GOT3 (cell line): ENCODE measurements around the gene RHBDF2.
"Not testable (repeated sequence)": the region's sequence is repeated elsewhere in the genome, so short reads cannot be mapped to it uniquely, and the experiment has no call there.

Source experiments
- DNase-seq: peaks from one replicate; lab custom pipeline; 2025; ENCODE audit warnings: mixed read lengths; lab: John Stamatoyannopoulos, UW

The RHBDF2 gene

DNA sequence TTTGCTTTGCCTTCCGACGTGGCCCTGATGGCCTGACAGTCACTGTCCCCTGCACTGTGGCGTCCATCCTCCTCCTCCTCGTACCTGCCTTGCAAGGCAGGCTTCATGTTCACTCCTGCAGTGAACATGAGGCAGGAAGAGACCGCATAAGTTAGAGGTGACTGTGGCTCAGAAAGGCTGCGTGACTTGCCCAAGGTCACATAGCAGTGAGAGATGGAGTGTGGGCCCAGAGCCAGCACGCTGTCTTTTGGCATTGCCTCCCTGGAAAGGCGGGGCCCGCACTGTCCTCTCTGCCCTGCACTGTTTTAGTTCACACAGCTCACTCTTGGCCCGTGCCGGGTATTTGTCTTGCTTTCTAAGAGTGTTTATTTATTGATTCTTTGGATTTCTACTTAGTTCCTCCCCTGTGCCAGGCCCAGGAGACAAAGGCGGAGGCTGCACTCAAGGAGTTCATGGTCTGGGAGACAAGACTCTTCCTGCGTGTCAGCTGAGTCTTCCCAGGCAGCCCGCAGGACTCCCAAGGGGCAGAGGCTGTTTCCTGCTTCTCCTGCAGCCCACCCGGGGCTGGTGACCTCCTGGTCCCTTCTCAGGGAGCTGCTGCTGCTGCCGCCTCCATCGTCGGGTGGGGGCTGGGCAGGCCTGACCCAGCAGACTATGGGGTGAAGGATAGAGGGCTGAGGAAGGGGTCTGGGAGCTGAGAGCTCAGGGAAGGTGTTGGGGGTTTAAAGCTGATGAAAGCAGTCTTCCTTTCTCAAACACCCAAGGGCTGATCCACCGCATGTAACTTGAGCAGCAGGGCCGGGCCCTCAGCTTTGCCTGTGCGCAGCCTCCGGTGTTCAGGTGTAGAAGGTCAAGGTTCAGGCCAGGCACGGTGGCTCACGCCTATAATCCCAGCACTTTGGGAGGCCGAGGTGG, 23.6 kb upstream of the RHBDF2 start:
- no peak for DNase-seq

DNA sequence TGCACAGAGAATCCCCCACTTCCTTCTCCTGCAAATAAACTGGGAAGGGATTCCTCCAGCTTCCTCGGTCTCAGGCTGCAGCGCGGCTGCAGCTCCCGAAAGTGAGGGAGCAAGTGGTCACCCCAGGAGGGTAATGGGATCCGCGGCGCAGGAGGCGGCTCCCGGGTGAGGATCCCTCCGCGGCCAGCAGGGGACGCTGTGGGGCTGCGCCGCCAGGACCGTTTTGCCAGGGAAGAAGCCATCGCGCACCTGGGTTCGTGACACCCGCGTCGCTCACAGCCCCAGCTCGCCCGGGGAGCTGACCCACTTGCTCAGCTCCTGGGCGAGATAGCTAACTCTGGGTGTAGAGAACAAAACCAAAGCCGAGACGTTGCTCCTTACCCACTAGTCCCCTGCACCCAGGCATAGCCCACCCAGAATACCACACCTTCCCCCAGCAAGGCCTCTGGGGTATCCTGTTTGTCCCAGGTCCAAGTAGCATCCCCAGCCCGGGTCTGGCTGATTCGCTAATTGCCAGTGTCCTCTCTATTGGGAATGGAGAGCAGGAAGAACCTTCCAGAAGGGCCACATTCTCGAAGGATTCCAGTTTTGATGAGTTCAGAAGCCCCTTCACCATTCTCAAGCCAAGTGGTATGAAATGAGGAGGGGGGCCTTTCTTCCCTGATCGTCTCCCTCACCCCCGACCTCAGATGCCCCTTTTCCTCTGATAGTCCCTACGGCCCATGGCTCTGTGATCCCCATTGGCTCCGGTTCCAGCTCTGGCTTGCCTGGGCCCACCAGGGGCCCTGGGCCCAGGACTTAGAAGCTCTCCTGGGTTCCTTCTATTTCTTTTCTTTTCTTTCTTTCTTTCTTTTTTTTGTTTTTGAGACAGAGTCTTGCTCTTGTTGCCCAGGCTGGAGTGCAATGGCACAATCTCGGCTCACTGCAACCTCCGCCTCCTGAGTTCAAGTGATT, 22.1 kb upstream of the RHBDF2 start:
- DNase-seq, result no peak

DNA sequence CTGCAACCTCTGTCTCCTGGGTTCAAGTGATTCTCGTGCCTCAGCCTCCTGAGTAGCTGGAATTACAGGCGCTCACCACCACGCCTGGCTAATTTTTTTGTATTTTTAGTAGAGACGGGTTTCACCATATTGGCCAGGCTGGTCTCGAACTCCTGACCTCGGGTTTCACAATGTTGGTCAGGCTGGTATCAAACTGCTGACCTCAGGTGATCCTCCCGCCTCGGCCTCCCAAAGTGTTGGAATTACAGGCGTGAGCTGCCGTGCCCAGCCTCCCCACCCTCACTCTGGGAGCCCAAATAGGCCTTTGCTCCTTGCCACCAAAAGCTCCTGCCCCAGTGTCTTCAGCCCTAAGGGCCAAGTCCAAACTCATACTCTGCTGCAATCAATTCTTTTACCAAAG, 20.5 kb upstream of the RHBDF2 start:
- not testable (repeated sequence) for DNase-seq

DNA sequence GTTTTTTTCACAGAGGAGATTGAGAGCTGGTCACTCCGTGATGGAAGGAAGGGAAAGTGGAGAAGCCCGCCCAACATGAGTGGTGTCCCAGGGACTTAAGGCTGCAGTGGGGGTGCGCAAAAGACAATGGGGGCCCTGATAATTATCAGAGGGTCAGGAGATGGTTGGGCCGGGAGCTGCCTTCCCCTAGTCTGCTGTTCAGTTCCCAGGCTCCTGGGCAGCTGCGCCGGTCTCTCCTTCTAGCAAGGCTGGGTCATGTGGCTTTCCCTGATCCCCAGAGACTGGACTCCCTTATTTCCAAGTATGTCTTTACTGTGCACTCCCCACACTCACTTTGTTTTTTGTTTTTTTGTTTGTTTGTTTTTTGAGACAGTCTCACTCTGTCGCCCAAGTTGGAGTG, 20.0 kb upstream of the RHBDF2 start:
- DNase-seq, result no peak

DNA sequence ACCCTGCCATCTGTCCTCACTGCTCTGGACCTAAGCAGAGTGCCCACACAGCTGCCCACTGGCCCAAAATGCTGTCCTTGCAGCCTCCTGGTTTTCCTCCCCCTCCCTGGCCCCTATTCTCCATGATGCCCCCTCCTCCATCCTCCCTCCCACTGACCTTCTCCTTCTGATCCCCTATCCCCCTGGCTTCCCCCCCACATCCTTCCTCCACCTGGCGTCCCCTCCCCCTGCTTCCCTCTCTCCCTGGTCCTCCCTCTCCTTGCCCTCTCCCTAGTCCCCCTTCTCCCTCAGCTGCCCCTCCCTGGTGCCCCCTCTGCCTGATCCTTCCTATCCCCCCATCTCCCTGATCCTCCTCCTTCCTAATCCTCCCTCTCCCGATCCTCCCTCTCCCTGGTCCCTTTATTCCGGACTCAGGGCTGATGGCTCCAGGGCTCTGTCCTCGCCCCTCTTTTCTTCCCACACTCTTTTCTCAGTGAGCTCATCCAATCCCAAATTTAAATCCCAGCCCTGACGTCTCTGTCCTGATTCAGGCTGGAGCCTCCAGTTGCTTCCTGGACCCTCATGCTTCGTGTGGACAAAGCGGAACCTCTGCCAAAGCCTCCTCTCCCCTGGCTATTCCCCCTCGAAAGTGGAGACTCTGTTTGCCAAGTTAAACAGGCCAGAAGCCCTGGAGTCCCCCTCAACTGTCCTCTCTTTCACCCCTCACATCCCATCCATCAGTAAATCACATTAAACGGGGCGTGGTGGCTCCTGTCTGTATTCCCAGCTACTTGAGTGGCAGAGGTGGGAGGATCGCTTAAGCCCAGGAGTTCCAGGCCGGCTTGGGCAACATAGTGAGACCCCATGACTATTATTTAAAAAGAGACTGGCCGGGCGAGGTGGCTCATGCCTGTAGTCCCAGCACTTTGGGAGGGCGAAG, 18.1 kb upstream of the RHBDF2 start:
- DNase-seq, result no peak

DNA sequence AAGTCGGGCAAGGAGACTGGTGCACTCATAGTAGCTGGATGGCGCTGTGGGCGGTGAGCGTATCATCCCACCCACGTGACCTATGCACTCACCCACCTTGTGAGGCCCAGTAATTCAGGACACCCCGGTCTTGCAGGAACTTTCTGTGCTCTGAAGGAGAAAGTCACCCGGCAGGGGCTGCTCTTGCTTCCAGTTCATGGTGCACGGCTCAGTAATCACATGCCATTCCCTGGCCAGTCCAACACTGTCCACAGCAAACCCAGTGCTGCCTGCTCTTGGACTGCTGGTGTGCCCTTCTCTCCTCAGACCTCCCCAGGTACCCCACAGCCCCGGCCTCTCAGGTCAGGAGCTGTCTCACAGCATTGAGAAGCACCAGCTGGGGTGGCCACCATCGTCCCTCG, 16.4 kb upstream of the RHBDF2 start:
- no peak for DNase-seq

DNA sequence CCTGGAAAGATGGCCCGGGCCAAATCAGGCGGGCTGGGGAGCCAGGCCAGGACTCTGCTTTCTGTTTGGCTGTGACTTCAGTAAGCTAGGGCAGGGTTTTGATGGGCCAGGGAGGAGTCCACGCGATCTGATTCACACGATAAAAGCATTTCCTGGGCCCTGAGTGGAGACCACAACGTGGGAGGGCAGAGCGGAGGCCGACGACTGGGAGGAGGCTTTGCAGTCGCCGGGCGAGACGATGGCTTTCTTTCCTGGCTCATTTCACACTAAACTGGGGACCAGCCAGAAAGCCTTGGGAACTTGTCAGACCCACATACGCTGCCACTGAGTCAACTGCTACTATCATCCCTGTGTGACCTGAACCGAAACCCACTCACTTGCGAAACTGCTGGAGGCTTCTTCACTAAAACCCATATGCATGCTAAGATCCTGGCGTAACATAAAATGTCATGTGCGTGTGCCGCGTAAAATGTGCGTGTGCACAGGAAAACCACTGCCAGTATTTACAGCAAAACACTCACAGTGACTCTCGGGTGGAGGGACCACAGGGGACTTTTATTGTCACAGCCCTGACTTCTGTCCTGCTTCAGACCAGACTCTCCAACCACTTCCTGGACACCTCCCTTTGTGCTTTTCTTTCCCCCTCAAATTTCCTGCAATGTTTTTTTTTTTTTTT, 14.2 kb upstream of the RHBDF2 start:
- peak; percentile 59 for DNase-seq

DNA sequence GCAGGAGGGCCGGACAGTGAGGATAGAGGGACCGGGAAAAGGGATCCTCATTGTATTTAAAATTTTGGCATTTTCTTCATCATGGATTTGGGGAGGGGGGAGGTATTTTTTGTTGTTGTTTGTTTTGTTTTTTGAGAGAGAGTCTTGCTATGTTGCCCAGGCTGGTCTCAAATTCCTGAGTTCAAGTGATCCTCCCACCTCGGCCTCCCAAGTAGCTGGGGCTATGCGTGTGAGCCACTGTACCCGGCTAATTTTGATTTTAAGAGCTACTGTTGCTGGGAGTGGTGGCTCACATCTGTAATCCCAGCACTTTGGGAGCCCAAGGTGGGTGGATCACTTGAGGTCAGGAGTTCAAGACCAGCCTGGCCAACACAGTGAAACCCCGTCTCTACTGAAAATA, 13.1 kb upstream of the RHBDF2 start:
- not testable (repeated sequence) for DNase-seq

DNA sequence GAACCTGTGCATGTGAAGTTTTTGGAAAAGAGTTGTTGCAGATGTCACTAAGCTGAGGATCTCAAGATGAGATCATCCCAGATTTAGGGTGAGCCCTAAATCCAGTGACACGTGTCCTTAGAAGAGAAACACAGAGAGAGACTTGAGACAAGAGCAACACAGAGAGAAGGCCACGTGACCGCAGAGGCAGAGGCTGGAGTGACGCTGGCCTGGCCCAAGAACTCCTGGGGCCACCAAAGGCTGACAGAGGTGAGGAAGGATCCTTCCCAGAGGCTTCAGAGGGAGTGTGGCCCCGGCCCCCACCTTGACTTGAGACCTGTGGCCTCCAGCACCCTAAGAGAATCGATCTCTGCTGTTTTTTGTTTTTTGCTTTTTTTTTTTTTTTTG, 12.1 kb upstream of the RHBDF2 start:
- DNase-seq, result no peak

DNA sequence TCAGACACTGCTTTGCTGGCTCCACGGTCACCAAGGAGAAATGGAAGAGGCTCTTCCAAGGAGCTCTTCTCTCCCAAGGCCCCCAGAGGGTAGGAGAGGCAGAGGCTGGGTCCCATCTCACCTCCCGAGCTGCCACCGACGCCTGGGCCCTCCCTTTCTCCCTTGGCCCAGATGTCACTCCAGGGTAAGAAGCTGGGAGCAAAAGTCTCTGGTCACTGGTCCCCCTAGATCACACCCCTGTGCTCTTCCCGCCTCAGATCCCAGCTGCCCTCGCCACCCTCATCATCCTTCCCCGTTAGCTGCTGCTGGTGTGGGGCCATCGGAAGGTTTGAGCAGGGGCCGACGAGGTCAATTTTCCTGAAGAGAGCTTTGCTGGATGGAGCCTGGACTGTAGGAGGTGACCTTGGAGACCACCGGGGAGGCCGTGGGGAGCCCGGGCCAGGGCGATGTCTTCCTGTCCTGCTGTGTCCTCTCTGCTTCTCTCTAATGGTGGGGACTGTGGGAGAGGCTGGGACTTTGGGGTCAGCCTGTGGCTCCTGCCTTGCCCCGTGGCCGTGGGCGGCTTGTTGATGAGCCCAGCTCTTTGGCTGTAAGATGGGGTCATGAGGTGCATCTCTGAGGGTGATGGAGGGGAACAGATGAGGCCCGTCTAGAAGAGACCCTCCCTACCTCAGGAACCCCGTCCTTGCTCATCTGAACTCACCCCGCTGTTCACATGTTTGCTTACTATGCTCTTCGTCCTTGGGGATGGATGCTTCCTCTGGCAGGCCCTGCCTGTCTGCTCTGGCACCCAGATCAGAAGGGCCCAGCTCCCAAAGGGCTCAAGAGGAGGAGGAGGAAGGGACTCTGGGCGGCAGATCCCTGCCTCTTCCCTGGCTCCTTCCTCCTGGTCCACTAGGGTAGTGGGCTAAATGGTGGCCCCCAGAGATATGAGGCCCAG, 11.4 kb upstream of the RHBDF2 start:
- DNase-seq, result no peak

DNA sequence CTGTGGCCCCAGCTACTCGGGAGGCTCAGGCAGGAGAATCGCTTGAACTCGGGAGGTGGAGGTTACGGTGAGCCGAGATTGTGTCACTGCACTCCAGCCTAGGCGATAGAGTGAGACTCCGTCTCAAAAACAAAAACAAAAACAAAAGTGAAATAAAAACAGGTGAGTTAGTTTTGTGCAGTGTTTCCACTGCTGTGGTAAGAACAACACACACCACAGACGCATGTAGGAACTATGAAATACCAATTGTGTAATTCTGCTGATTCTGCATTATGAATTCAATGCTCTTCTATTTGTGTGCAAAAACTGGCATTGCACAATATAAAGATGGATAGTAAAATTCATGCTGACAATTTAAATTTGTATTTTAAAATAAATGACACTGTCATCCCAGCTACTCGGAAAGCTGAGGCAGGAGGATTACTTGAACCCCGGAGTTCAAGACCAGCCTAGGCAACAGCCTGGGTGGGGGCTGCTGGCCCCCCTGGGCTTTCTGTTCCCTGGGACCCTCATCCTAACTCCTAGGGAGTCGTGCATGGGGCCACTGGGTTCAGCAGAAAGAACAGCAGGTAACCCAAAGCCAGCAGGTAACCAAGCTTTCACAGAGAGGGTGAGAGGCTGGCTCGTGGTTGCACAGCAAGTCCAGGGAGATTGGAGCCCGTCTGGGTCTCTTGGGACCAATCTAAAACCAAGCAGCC, 10.6 kb upstream of the RHBDF2 start:
- no peak for DNase-seq

DNA sequence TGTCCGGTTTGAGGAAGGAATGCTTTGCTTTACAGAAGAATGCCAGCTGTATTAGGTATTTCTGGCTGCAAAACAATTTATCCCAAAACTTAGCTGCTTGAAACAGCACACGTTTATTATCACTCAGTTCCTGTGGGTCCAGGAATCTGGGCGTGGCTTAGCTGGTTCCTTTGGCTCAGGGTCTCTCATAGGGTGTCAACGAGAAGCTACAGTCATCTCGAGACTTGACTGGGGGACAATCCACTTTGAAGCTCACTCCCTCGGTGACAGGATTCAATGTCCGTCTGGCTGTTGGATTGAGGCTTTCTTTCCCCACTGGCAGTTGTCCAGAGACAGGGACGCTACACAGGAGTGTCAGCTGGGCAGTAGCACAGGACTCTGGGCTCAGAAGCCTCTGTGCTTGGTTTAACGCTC, 9.6 kb upstream of the RHBDF2 start:
- DNase-seq, result no peak

DNA sequence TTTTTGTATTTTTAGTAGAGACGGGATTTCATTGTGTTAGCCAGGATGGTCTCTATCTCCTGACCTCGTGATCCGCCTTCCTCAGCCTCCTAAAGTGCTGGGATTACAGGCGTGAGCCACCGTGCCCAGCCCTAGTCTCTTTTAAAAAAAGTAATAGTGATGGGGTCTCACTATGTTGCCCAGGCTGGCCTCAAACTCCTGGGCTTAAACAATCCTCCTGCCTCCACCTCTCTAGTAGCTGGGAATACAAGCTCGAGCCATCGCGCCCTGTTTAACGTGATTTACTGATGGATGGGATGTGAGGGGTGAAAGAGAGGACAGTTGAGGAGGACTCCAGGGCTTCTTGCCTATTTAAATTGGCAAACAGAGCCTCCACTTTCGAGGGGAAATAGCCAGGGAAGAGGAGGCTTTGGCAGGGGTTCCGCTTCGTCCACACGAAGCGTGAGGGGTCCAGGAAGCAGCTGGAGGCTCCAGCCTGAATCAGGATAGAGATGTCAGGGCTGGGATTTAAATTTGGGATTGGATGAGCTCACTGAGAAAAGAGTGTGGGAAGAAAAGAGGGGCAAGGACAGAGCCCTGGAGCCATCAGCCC, 7.3 kb upstream of the RHBDF2 start:
- not testable (repeated sequence) for DNase-seq

DNA sequence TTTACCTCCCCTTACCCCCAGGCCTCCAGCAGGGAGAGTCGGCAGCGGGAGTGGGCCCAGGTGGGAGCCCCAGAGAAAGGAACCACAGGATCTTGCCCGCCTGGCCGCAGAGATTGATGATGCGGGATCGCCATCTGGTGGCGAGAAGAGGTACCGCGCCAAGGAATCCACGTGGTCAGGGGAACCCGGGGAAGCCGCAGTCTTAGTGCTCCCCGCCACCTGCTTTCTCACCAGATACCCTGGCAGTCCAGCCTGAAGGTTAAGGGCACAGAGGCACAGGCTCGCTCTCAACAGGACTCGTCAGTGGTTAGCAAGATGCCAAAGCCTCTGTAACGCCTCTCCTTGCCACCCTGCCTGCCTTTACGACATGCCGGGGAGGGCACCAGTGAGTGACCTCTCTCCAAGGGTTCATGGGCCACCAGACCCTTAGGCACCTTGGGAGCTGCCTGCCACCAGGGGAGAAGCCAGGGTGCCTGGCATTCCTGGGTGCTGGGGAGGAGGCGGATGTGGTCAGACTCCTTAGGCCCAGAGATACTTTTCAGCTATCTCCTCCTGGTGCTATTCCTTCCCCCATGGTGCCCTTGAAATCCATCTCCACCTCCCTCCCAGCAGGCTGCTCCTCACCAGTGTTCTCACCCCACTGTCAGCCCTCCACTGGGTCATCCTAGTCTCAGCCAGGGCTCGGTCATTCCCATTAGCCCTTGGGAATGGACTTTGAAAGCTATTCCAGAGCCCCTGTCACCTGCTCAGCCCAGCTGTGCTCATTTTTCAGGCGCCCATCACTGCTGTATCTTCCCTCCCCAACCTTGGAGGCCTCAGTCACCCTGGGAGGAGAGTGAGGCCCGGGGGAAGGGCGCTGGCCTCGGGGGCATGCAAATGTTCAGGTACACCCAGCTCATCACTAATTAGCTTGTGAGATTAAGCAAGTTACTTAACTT, 5.5 kb upstream of the RHBDF2 start:
- DNase-seq, result peak; percentile 51

DNA sequence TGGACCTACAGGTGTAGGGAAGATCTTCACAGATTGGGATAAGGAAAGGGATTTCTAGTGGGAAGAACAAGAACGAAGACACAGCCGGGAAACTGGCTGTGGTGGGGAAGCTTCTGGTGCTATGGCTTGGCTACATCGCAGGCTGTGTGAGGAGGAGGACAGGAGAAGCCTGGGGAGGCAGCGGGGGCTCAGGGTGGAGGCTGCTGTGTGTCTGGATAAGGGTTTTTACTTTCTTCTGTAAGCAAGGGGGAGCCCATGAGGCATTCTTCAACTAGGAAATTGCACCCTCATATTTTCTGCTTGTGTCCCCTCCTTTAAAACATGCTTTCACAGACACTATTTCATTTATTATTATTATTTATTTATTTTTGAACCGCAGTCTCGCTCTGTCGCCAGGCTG, 2.9 kb upstream of the RHBDF2 start:
- no peak for DNase-seq

DNA sequence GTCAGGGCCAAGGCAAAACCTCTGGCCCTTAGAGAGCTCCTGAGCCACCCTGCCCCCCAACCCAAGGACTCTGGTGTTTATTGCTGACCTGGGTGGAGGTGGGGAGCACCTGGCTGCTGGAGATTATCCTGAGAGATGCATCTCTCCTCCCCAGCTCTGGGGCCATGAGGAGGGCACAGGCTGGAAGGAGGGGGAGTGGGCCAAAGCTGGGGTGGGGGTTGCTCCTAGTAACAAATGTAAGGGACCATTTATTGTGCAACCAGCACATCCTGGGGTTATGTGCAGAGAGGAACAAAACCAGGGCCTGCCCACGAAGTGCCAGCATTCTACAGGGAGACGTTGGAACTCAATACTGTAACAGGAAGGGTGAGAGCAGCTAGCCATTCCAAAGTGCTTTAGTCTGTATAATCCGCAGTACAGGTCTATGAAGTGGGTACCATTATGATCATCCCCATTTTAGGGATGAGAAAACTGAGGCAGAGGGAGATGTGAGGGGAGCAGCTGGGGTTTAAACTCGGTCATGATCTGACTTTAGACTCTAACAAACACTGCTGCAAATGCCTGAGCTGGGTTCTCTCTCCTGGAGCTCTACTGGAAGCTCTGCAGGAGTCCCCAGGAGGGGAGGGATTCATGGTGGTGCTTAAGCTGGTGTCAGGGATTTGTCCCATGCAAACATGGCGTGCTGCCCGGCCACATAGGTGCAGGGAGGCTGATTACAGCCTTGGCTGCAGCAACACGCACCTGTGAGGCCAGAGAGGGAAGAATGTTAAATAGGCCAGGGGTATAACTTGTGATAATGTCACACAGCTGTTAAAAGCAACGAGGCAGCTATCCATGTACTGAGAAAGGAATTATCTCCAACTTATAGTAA, 1.4 kb upstream of the RHBDF2 start:
- no peak for DNase-seq

DNA sequence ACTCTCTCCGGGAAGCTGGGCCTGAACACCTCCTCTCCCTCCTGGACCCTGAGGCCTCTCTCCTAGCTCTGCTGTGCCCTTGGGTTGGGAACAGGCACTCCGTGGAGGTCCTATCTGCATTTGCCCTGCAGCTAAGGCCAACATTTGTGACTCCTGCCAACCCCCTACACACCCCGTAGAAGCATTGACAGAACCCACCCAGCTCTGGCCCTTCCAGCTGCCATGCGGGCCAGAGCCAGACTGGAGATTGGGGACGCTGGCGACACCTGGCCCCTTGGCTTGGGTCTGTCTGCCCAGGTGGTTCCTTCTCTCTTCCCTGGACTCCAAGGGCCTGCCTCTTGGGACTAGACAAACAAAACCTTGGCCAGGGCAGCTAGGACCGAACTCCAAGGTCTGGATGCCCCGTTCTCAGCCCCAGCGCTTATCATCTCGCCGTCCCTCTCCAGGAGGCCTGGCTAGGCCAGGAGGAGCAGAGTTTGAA, 644 bp upstream of the RHBDF2 start:
- no peak for DNase-seq
